OCI-LY3 (cell line): ENCODE measurements around the gene PPDPF.

ENCODE experiments used
- CTCF ChIP-seq: fragments of 200-600, 300-600 bp; sonication (generic); IDR thresholded peaks from 2 replicates; pipeline ENCODE4 v1.5.1; 2014; ENCODE audit warnings: antibody characterized with exemption, low read length, low read depth
- EZH2phosphoT487 ChIP-seq: fragments of 200-600 bp; shearing (Covaris generic); IDR thresholded peaks from 2 replicates; pipeline ENCODE4 v1.6.1; 2018; ENCODE audit warnings: antibody characterized with exemption, mixed run types, low read depth

GRCh38 chr20:63532449-63532971 is 11.9 kb downstream of the PPDPF start:
- TF ChIP-seq CTCF (no peak), EZH2phosphoT487 (no peak)
